GM12878 (cell line): ENCODE data around the gene PDZD8. TPM values are rescaled to one million over a fixed set of nuclear protein-coding genes. Genes with fewer than 3 reads are reported as not detected.

Source experiments
- ATAC-seq: fragments of 200-7000 bp; cut with Tn5 transposase; 3 replicates; pipeline ENCODE4 v1.9.1; 2020; ENCODE audit warnings: mild to moderate bottlenecking, moderate library complexity
- BruUV-seq: library from RNA; stranded (reverse); fragments of 400-500 nt; replicated peaks from 2 replicates; lab custom pipeline; 2021; lab: Mats Ljungman, UMichigan
- CTCF ChIA-PET: fragments of 300-600 bp; sonication (Branson Sonifier 250); formaldehyde crosslinking; extraction: SDS; loops from one replicate; lab custom pipeline; 2021; ENCODE audit warnings: inconsistent platforms; lab: Yijun Ruan, JAX
- POLR2A ChIA-PET: fragments of 350-600 bp; formaldehyde crosslinking; extraction: SDS; loops from one replicate; lab custom pipeline; 2021; ENCODE audit warnings: inconsistent platforms; lab: Charles Lee
- RAD21 ChIA-PET: fragments of 300-600 bp; sonication (Branson Sonifier 250); formaldehyde crosslinking; loops from one replicate; lab custom pipeline; 2023; ENCODE audit warnings: antibody characterized with exemption; ENCODE audit not compliant: unreplicated experiment; lab: Charles Lee
- SMC1A ChIA-PET: fragments of 300-600 bp; sonication (Branson Sonifier 250); formaldehyde crosslinking; loops from one replicate; lab custom pipeline; 2023; ENCODE audit not compliant: unreplicated experiment, uncharacterized antibody; lab: Charles Lee
- DNase-seq: peaks from one replicate; pipeline ENCODE4 v3.0.0-alpha.2; 2011; ENCODE audit warnings: low read depth, low spot score
- FAIRE-seq: peaks from 3 replicates; lab custom pipeline; 2011; peaks lifted over from hg19 to GRCh38; lab: Jason Lieb, UNC
- H2AFZ ChIP-seq: 2 replicates; pipeline ENCODE4 v1.6.0; 2011; ENCODE audit warnings: low read depth, low read length, control low read depth; ENCODE audit not compliant: control insufficient read depth
- H3K27ac ChIP-seq: 2 replicates; pipeline ENCODE4 v1.5.1; 2011; ENCODE audit warnings: control low read depth; ENCODE audit not compliant: control insufficient read depth, insufficient read depth
- H3K27me3 ChIP-seq, 2 experiments: replicated peaks in 1 of 2; 2 replicates each; pipeline versions ENCODE4 v1.6.0 to v1.6.1; 2011; ENCODE audit warnings: low read length in 1 of 2; ENCODE audit not compliant: control insufficient read depth in 2 of 2, insufficient read depth in 2 of 2
- H3K36me3 ChIP-seq, 2 experiments: 2 replicates each; pipeline ENCODE4 v1.5.1; 2011; ENCODE audit warnings: low read length in 1 of 2; ENCODE audit not compliant: control insufficient read depth in 2 of 2, insufficient read depth in 2 of 2
- H3K4me1 ChIP-seq: 2 replicates; pipeline ENCODE4 v1.6.1; 2011; ENCODE audit warnings: mild to moderate bottlenecking, low read length, moderate library complexity, mixed read lengths; ENCODE audit not compliant: control insufficient read depth, insufficient read depth
- H3K4me2 ChIP-seq: 2 replicates; pipeline ENCODE4 v1.6.0; 2011; ENCODE audit warnings: control low read depth; ENCODE audit not compliant: control insufficient read depth, insufficient read depth
- H3K4me3 ChIP-seq: fragments of 200-600 bp; sonication (generic); 2 replicates; pipeline ENCODE4 v1.5.1; 2016
- H3K79me2 ChIP-seq: 2 replicates; pipeline ENCODE4 v1.6.0; 2011; ENCODE audit warnings: low read length; ENCODE audit not compliant: control insufficient read depth, insufficient read depth
- H3K9ac ChIP-seq: 2 replicates; pipeline ENCODE4 v1.8.0; 2011; ENCODE audit warnings: low read length, control low read depth, mixed read lengths; ENCODE audit not compliant: control insufficient read depth, insufficient read depth
- H3K9me3 ChIP-seq: replicated peaks from 3 replicates; pipeline ENCODE4 v1.5.1; 2011; ENCODE audit warnings: mild to moderate bottlenecking, low read length; ENCODE audit not compliant: control insufficient read depth, insufficient read depth
- H4K20me1 ChIP-seq: 2 replicates; pipeline ENCODE4 v1.6.0; 2011; ENCODE audit not compliant: control insufficient read depth, insufficient read depth
- EED ChIP-seq: sonication (generic); IDR thresholded peaks from 2 replicates; pipeline ENCODE4 v1.6.1; 2016; ENCODE audit warnings: antibody characterized with exemption, low read depth
- EGR1 ChIP-seq, 2 experiments: IDR thresholded peaks; 1 replicate in 1 of 2; 2 replicates in 1 of 2; pipeline ENCODE4 v1.6.1; 2011 to 2012; ENCODE audit warnings: low read depth in 2 of 2, low read length in 2 of 2, borderline replicate concordance in 1 of 2, mild to moderate bottlenecking in 1 of 2, moderate library complexity in 1 of 2
- HCFC1 ChIP-seq: fragments of 150-350 bp; IDR thresholded peaks from 2 replicates; pipeline ENCODE4 v1.6.1; 2014; ENCODE audit warnings: low read length
- NR2F1 ChIP-seq: fragments of 450-650 bp; conservative IDR thresholded peaks from 2 replicates; pipeline ENCODE4 v1.6.1; 2017; ENCODE audit warnings: mild to moderate bottlenecking
- NRF1 ChIP-seq: conservative IDR thresholded peaks from 2 replicates; pipeline ENCODE4 v1.6.1; 2011; ENCODE audit warnings: mild to moderate bottlenecking, low read depth, low read length, improper control_type of control experiment
- RBBP5 ChIP-seq: fragments of 200-600 bp; sonication (generic); conservative IDR thresholded peaks from 2 replicates; pipeline ENCODE4 v1.6.1; 2016
- RFX5 ChIP-seq: IDR thresholded peaks from 2 replicates; pipeline ENCODE4 v1.6.1; 2011; ENCODE audit warnings: low read depth, low read length, improper control_type of control experiment
- WGBS: methylation state at CpG from one replicate; pipeline ENCODE4 v1.1.6; 2016; ENCODE audit warnings: low lambda C conversion rate; ENCODE audit not compliant: insufficient replicate concordance, insufficient coverage; ENCODE audit errors: missing lambda C conversion rate; 5-methylcytosine and 5-hydroxymethylcytosine counted together
- in situ Hi-C: fragments of 300-500 bp; cut with MboI; formaldehyde crosslinking; loops from 9 replicates; pipeline ENCODE4 v1.14.3; 2018; ENCODE audit warnings: mixed read lengths
- intact Hi-C: fragments of 100-400 bp; cut with micrococcal nuclease; formaldehyde crosslinking; loops from one replicate; pipeline ENCODE4 v1.14.2; 2022; ENCODE audit not compliant: unreplicated experiment
- polyA plus RNA-seq, 11 experiments: library from polyadenylated mRNA; depleted of rRNA in 4 of 11; unstranded in 6 of 11; stranded (reverse) in 5 of 11; fragments of >200 nt; fragmentation: Nextera tagmentation in 4 of 11; fragmentation: Illumina TruSeq in 1 of 11; extraction: Ambion mirVana in 4 of 11; extraction: Trizol in 1 of 11; gene quantifications; 1 replicate in 1 of 11; 2 replicates in 10 of 11; pipeline versions ENCODE4 v1.2.1 to v1.2.3, GENCODE V29; 2011 to 2016; ENCODE audit warnings: inconsistent platforms in 2 of 11, missing spikeins in 2 of 11, low read depth in 1 of 11
- total RNA-seq, 4 experiments: library from RNA; depleted of rRNA in 3 of 4; stranded (reverse); fragments of >200 nt in 3 of 4; fragmentation: Illumina TruSeq in 1 of 4; extraction: Trizol in 1 of 4; gene quantifications; 2 replicates each; pipeline versions ENCODE4 v1.2.1 to v1.2.3, GENCODE V29; 2013 to 2021
- TF ChIP-seq, protein P1 (sequence below): fragments of 450-650 bp; IDR thresholded peaks from 2 replicates; pipeline ENCODE4 v1.6.1; 2017; ENCODE audit warnings: mild to moderate bottlenecking
- TF ChIP-seq, protein P2 (sequence below): IDR thresholded peaks from 2 replicates; pipeline ENCODE4 v1.6.1; 2012; ENCODE audit warnings: mild to moderate bottlenecking, low read depth, low read length

The PDZD8 gene
- total and polyA plus RNA-seq, 10 of the 15 experiments (the other 5 are each of a cell fraction or from before 2014, with no cell fraction given) = 2.0 to 21.2 (median 6.7) TPM

DNA sequence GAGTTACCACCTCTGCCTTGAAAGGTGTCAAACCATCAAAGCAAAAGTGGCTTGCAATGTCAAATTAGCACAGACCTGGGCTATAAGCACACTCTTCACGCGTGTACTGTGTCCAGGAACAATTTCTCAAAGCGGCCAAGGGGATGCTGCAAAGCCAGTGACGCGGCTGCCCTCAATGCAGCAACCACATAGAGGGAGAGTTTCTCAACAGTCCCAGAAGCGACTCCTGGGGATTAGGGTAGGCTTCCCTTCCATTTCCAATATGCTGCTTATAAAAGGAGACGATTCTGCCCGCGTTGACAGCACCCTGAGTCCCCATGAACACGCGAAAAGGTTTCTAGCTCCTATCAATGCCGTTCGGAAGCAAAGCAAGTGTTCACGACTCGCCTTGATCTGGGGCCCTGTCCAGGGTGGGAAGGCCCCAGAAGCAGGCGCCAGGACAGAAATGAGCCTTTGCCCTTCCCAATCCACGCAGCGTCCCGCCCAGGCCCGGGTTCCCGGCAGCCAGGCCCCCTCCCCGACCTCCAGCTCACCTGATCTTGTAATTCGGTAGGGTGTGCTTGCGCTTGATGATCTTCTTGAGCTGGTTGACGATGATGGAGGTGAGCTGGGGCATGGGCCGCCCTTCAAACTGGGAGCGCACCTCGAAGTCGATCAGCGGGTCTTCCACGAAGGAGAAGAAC, 1.3 kb downstream of the PDZD8 start:
- intact Hi-C loops = loop anchor here (2.0 to 10.0 kb wide), 3 partner anchors 31 to 281 kb away; no protein-coding TSS in a partner anchor
- 4% methylated on average over 30 of the region's 31 CpGs for WGBS
- ChIA-PET SMC1A (interaction anchor here (0.6 to 1.6 kb wide), 8 partner anchors 11 to 68 kb away, joined by 3 to 10 read pairs (median 6); no protein-coding TSS in a partner anchor), CTCF (interaction anchor here (0.8 to 1.6 kb wide), 3 partner anchors 13 to 157 kb away, joined by 4 to 5 read pairs (median 5); no protein-coding TSS in a partner anchor), RAD21 (interaction anchor here (0.8 to 3.2 kb wide), 8 partner anchors 13 to 68 kb away, joined by 3 to 9 read pairs (median 4); no protein-coding TSS in a partner anchor), POLR2A (interaction anchor here (0.6 to 1.4 kb wide), 13 partner anchors 7 to 1802 kb away, joined by 3 to 8 read pairs (median 4); no protein-coding TSS in a partner anchor)
- H3K9me3 ChIP-seq = no peaks in the 10 kb centered on the region
- no TSS peak for BruUV-seq
- FAIRE-seq (peak; percentile 41), ATAC-seq (peak; percentile 53), DNase-seq (no peak)
- in situ Hi-C loops = no loop called here
- no peaks in the 10 kb centered on the region for H4K20me1 ChIP-seq
- peak overlapping the region; percentile 69 for H3K27ac ChIP-seq
- H3K4me3 ChIP-seq = peak overlapping the region; percentile 84
- peaks cover 61% of the 10 kb centered on the region for H3K79me2 ChIP-seq
- H3K4me2 ChIP-seq = peak overlapping the region; percentile 32
- no peaks in the 10 kb centered on the region for H3K27me3 ChIP-seq
- TF ChIP-seq RFX5 (0 out of 2 replicates have a peak, but pooled peaks have one; percentile 30), RBBP5 (no peak), NRF1 (no peak), EGR1 (IDR thresholded peaks at IDR 0.05; ENCODE audit: borderline replicate concordance in 1 of 2, low read depth in 2 of 2, low read length in 2 of 2) (0 out of 3 replicates have a peak, but pooled peaks of 1 of the 2 experiments have one; percentile 3), HCFC1 (no peak), EED (no peak), NR2F1 (0 out of 2 replicates have a peak, but pooled peaks have one; percentile 7)
- TF ChIP-seq, protein P1, sequence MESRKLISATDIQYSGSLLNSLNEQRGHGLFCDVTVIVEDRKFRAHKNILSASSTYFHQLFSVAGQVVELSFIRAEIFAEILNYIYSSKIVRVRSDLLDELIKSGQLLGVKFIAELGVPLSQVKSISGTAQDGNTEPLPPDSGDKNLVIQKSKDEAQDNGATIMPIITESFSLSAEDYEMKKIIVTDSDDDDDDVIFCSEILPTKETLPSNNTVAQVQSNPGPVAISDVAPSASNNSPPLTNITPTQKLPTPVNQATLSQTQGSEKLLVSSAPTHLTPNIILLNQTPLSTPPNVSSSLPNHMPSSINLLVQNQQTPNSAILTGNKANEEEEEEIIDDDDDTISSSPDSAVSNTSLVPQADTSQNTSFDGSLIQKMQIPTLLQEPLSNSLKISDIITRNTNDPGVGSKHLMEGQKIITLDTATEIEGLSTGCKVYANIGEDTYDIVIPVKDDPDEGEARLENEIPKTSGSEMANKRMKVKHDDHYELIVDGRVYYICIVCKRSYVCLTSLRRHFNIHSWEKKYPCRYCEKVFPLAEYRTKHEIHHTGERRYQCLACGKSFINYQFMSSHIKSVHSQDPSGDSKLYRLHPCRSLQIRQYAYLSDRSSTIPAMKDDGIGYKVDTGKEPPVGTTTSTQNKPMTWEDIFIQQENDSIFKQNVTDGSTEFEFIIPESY = no peak
- TF ChIP-seq, protein P2, sequence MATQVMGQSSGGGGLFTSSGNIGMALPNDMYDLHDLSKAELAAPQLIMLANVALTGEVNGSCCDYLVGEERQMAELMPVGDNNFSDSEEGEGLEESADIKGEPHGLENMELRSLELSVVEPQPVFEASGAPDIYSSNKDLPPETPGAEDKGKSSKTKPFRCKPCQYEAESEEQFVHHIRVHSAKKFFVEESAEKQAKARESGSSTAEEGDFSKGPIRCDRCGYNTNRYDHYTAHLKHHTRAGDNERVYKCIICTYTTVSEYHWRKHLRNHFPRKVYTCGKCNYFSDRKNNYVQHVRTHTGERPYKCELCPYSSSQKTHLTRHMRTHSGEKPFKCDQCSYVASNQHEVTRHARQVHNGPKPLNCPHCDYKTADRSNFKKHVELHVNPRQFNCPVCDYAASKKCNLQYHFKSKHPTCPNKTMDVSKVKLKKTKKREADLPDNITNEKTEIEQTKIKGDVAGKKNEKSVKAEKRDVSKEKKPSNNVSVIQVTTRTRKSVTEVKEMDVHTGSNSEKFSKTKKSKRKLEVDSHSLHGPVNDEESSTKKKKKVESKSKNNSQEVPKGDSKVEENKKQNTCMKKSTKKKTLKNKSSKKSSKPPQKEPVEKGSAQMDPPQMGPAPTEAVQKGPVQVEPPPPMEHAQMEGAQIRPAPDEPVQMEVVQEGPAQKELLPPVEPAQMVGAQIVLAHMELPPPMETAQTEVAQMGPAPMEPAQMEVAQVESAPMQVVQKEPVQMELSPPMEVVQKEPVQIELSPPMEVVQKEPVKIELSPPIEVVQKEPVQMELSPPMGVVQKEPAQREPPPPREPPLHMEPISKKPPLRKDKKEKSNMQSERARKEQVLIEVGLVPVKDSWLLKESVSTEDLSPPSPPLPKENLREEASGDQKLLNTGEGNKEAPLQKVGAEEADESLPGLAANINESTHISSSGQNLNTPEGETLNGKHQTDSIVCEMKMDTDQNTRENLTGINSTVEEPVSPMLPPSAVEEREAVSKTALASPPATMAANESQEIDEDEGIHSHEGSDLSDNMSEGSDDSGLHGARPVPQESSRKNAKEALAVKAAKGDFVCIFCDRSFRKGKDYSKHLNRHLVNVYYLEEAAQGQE = peak; percentile 28; the same call in 1 of the 2 replicates
- 0 out of 2 replicates have a peak, but pooled peaks cover 5% of the 10 kb centered on the region for H3K4me1 ChIP-seq
- peaks cover 0 to 4% of the 10 kb centered on the region in 2 experiments; a peak in 1 of 4 replicates for H3K36me3 ChIP-seq
- H3K9ac ChIP-seq = peak overlapping the region; percentile 72
- peak overlapping the region; percentile 26; the same call in 1 of the 2 replicates for H2AFZ ChIP-seq
